COR-L47 (cell line): ENCODE results near the gene CLDN24.

Experiments used
- DNase-seq: peaks from one replicate; lab custom pipeline; 2025; lab: John Stamatoyannopoulos, UW

The CLDN24 gene

GRCh38 chr4:183284258-183284785 is 37.9 kb downstream of the CLDN24 start:
- no peak for DNase-seq

GRCh38 chr4:183276106-183276505 is 46.1 kb downstream of the CLDN24 start:
- DNase-seq: no peak

- no peak for DNase-seq
Observed at GRCh38 chr4:183272384-183272783, 49.8 kb downstream of the CLDN24 start.
